GM12878 (cell line): ENCODE measurements around the gene CDC42SE2. TPM values are rescaled to one million over a fixed set of nuclear protein-coding genes. Genes with fewer than 3 reads are reported as not detected.
A peak's percentile ranks its signal among the peaks of the same experiment; 100 is the strongest.

Experiments used
- ATAC-seq: fragments of 200-7000 bp; cut with Tn5 transposase; 3 replicates; pipeline ENCODE4 v1.9.1; 2020; ENCODE audit warnings: mild to moderate bottlenecking, moderate library complexity
- BruUV-seq: library from RNA; stranded (reverse); fragments of 400-500 nt; replicated peaks from 2 replicates; lab custom pipeline; 2021; lab: Mats Ljungman, UMichigan
- CTCF ChIA-PET: fragments of 300-600 bp; sonication (Branson Sonifier 250); formaldehyde crosslinking; extraction: SDS; loops from one replicate; lab custom pipeline; 2021; ENCODE audit warnings: inconsistent platforms; lab: Yijun Ruan, JAX
- POLR2A ChIA-PET: fragments of 350-600 bp; formaldehyde crosslinking; extraction: SDS; loops from one replicate; lab custom pipeline; 2021; ENCODE audit warnings: inconsistent platforms; lab: Charles Lee
- RAD21 ChIA-PET: fragments of 300-600 bp; sonication (Branson Sonifier 250); formaldehyde crosslinking; loops from one replicate; lab custom pipeline; 2023; ENCODE audit warnings: antibody characterized with exemption; ENCODE audit not compliant: unreplicated experiment; lab: Charles Lee
- SMC1A ChIA-PET: fragments of 300-600 bp; sonication (Branson Sonifier 250); formaldehyde crosslinking; loops from one replicate; lab custom pipeline; 2023; ENCODE audit not compliant: unreplicated experiment, uncharacterized antibody; lab: Charles Lee
- DNase-seq: peaks from one replicate; pipeline ENCODE4 v3.0.0-alpha.2; 2011; ENCODE audit warnings: low read depth, low spot score
- FAIRE-seq: peaks from 3 replicates; lab custom pipeline; 2011; peaks lifted over from hg19 to GRCh38; lab: Jason Lieb, UNC
- H2AFZ ChIP-seq: 2 replicates; pipeline ENCODE4 v1.6.0; 2011; ENCODE audit warnings: low read depth, low read length, control low read depth; ENCODE audit not compliant: control insufficient read depth
- H3K27ac ChIP-seq: 2 replicates; pipeline ENCODE4 v1.5.1; 2011; ENCODE audit warnings: control low read depth; ENCODE audit not compliant: control insufficient read depth, insufficient read depth
- H3K27me3 ChIP-seq, 2 experiments: replicated peaks in 1 of 2; 2 replicates each; pipeline versions ENCODE4 v1.6.0 to v1.6.1; 2011; ENCODE audit warnings: low read length in 1 of 2; ENCODE audit not compliant: control insufficient read depth in 2 of 2, insufficient read depth in 2 of 2
- H3K36me3 ChIP-seq, 2 experiments: 2 replicates each; pipeline ENCODE4 v1.5.1; 2011; ENCODE audit warnings: low read length in 1 of 2; ENCODE audit not compliant: control insufficient read depth in 2 of 2, insufficient read depth in 2 of 2
- H3K4me1 ChIP-seq: 2 replicates; pipeline ENCODE4 v1.6.1; 2011; ENCODE audit warnings: mild to moderate bottlenecking, low read length, moderate library complexity, mixed read lengths; ENCODE audit not compliant: control insufficient read depth, insufficient read depth
- H3K4me2 ChIP-seq: 2 replicates; pipeline ENCODE4 v1.6.0; 2011; ENCODE audit warnings: control low read depth; ENCODE audit not compliant: control insufficient read depth, insufficient read depth
- H3K4me3 ChIP-seq: fragments of 200-600 bp; sonication (generic); 2 replicates; pipeline ENCODE4 v1.5.1; 2016
- H3K79me2 ChIP-seq: 2 replicates; pipeline ENCODE4 v1.6.0; 2011; ENCODE audit warnings: low read length; ENCODE audit not compliant: control insufficient read depth, insufficient read depth
- H3K9ac ChIP-seq: 2 replicates; pipeline ENCODE4 v1.8.0; 2011; ENCODE audit warnings: low read length, control low read depth, mixed read lengths; ENCODE audit not compliant: control insufficient read depth, insufficient read depth
- H3K9me3 ChIP-seq: replicated peaks from 3 replicates; pipeline ENCODE4 v1.5.1; 2011; ENCODE audit warnings: mild to moderate bottlenecking, low read length; ENCODE audit not compliant: control insufficient read depth, insufficient read depth
- H4K20me1 ChIP-seq: 2 replicates; pipeline ENCODE4 v1.6.0; 2011; ENCODE audit not compliant: control insufficient read depth, insufficient read depth
- ASH2L ChIP-seq: fragments of 300-600, 200-600 bp; sonication (generic); IDR thresholded peaks from 2 replicates; pipeline ENCODE4 v1.6.1; 2017; ENCODE audit warnings: low read depth, mild to moderate bottlenecking, borderline replicate concordance
- DPF2 ChIP-seq: fragments of 450-650 bp; IDR thresholded peaks from 2 replicates; pipeline ENCODE4 v1.6.1; 2017; ENCODE audit warnings: mild to moderate bottlenecking
- ESRRA ChIP-seq: IDR thresholded peaks from 2 replicates; pipeline ENCODE4 v1.6.1; 2012; ENCODE audit warnings: mild to moderate bottlenecking, low read length, improper control_type of control experiment
- FOS ChIP-seq: IDR thresholded peaks from 3 replicates; pipeline ENCODE4 v1.6.1; 2011; ENCODE audit warnings: borderline replicate concordance; ENCODE audit not compliant: insufficient read length; ENCODE audit errors: extremely low read depth
- FOXK2 ChIP-seq: fragments of 450-650 bp; IDR thresholded peaks from 2 replicates; pipeline ENCODE4 v1.6.1; 2017; ENCODE audit warnings: mild to moderate bottlenecking, moderate library complexity
- HDGF ChIP-seq: fragments of 450-650 bp; IDR thresholded peaks from 2 replicates; pipeline ENCODE4 v1.6.1; 2016; ENCODE audit warnings: antibody characterized with exemption
- LARP7 ChIP-seq: fragments of 450-650 bp; IDR thresholded peaks from 2 replicates; pipeline ENCODE4 v1.6.1; 2017; ENCODE audit warnings: mild to moderate bottlenecking
- MEF2A ChIP-seq: IDR thresholded peaks from 2 replicates; pipeline ENCODE4 v1.6.1; 2011; ENCODE audit warnings: low read depth, mild to moderate bottlenecking, low read length, moderate library complexity; ENCODE audit not compliant: insufficient read depth
- NBN ChIP-seq: fragments of 450-650 bp; IDR thresholded peaks from 2 replicates; pipeline ENCODE4 v1.6.1; 2016
- NFYB ChIP-seq: IDR thresholded peaks from 2 replicates; pipeline ENCODE4 v1.6.1; 2011; ENCODE audit warnings: low read depth, mild to moderate bottlenecking, low read length, improper control_type of control experiment, moderate library complexity; ENCODE audit not compliant: insufficient read depth
- NKRF ChIP-seq: fragments of 450-650 bp; conservative IDR thresholded peaks from 2 replicates; pipeline ENCODE4 v1.6.1; 2017; ENCODE audit warnings: mild to moderate bottlenecking, moderate library complexity
- RUNX3 ChIP-seq: IDR thresholded peaks from 2 replicates; pipeline ENCODE4 v1.6.1; 2012; ENCODE audit warnings: low read length, inconsistent platforms
- STAT1 ChIP-seq: fragments of 450-650 bp; conservative IDR thresholded peaks from 2 replicates; pipeline ENCODE4 v1.6.1; 2014; ENCODE audit warnings: antibody characterized with exemption, mild to moderate bottlenecking
- ZNF274 ChIP-seq: IDR thresholded peaks from one replicate; pipeline ENCODE4 v1.8.0; 2011; ENCODE audit not compliant: insufficient read length, insufficient read depth
- WGBS: methylation state at CpG from one replicate; pipeline ENCODE4 v1.1.6; 2016; ENCODE audit warnings: low lambda C conversion rate; ENCODE audit not compliant: insufficient replicate concordance, insufficient coverage; ENCODE audit errors: missing lambda C conversion rate; 5-methylcytosine and 5-hydroxymethylcytosine counted together
- in situ Hi-C: fragments of 300-500 bp; cut with MboI; formaldehyde crosslinking; loops from 9 replicates; pipeline ENCODE4 v1.14.3; 2018; ENCODE audit warnings: mixed read lengths
- intact Hi-C: fragments of 100-400 bp; cut with micrococcal nuclease; formaldehyde crosslinking; loops from one replicate; pipeline ENCODE4 v1.14.2; 2022; ENCODE audit not compliant: unreplicated experiment
- polyA plus RNA-seq, 11 experiments: library from polyadenylated mRNA; depleted of rRNA in 4 of 11; unstranded in 6 of 11; stranded (reverse) in 5 of 11; fragments of >200 nt; fragmentation: Nextera tagmentation in 4 of 11; fragmentation: Illumina TruSeq in 1 of 11; extraction: Ambion mirVana in 4 of 11; extraction: Trizol in 1 of 11; gene quantifications; 1 replicate in 1 of 11; 2 replicates in 10 of 11; pipeline versions ENCODE4 v1.2.1 to v1.2.3, GENCODE V29; 2011 to 2016; ENCODE audit warnings: inconsistent platforms in 2 of 11, missing spikeins in 2 of 11, low read depth in 1 of 11
- total RNA-seq, 4 experiments: library from RNA; depleted of rRNA in 3 of 4; stranded (reverse); fragments of >200 nt in 3 of 4; fragmentation: Illumina TruSeq in 1 of 4; extraction: Trizol in 1 of 4; gene quantifications; 2 replicates each; pipeline versions ENCODE4 v1.2.1 to v1.2.3, GENCODE V29; 2013 to 2021

CDC42SE2 gene
- total and polyA plus RNA-seq, 10 of the 15 experiments (the other 5 are each of a cell fraction or from before 2014, with no cell fraction given): 57.0 to 148 (median 80.3) TPM

GRCh38 chr5:131217791-131218190 is 46.1 kb upstream of the CDC42SE2 start:
- Histone ChIP-seq H3K27me3 (no peaks in the 10 kb centered on the region), H4K20me1 (no peaks in the 10 kb centered on the region), H3K36me3 (no peaks in the 10 kb centered on the region), H3K79me2 (peaks cover 99% of the 10 kb centered on the region), H2AFZ (no peak overlapping the region), H3K4me1 (peaks cover 17% of the 10 kb centered on the region; the same call in 1 of the 2 replicates), H3K4me3 (no peak overlapping the region), H3K27ac (peak overlapping the region; percentile 16), H3K9ac (no peak overlapping the region), H3K4me2 (peak overlapping the region; percentile 56), H3K9me3 (no peaks in the 10 kb centered on the region)
- no peak for ATAC-seq
- peak; percentile 24; the same call in 1 of the 2 replicates for TF ChIP-seq HDGF
- no peak for TF ChIP-seq LARP7
- SMC1A ChIA-PET: interaction anchor here (0.6 to 26.7 kb wide), 3 partner anchors 9 to 64 kb away, joined by 3 to 1218 read pairs (median 3); partner anchors contain the start of gene CDC42SE2
- CTCF ChIA-PET: no interaction called here
- DNase-seq: no peak
- POLR2A ChIA-PET: interaction anchor here (0.7 to 19.3 kb wide), 5 partner anchors 11 to 298 kb away, joined by 3 to 309 read pairs (median 9); partner anchors contain the start of gene CDC42SE2
- RAD21 ChIA-PET: interaction anchor here (1.2 to 10.4 kb wide), 4 partner anchors 36 to 53 kb away, joined by 4 to 161 read pairs (median 5); partner anchors contain the start of gene HINT1
- intact Hi-C loops: no loop called here
- in situ Hi-C loops: no loop called here
- no TSS peak for BruUV-seq
- WGBS: 99% methylated on average over 4 of the region's 4 CpGs
- FAIRE-seq: no peak

GRCh38 chr5:131218392-131218791 is 45.5 kb upstream of the CDC42SE2 start:
- Histone ChIP-seq H3K27ac (peak overlapping the region; percentile 32; the same call in 1 of the 2 replicates), H3K27me3 (no peaks in the 10 kb centered on the region), H3K36me3 (no peaks in the 10 kb centered on the region), H3K4me2 (peak overlapping the region; percentile 56), H4K20me1 (no peaks in the 10 kb centered on the region), H2AFZ (no peak overlapping the region), H3K9ac (no peak overlapping the region), H3K9me3 (no peaks in the 10 kb centered on the region), H3K79me2 (peaks cover 99% of the 10 kb centered on the region), H3K4me1 (peaks cover 17% of the 10 kb centered on the region; the same call in 1 of the 2 replicates), H3K4me3 (0 out of 2 replicates have a peak overlapping the region, but pooled peaks have one; percentile 12)
- intact Hi-C loops: no loop called here
- DNase-seq (no peak), ATAC-seq (peak; percentile 61), FAIRE-seq (no peak)
- ChIA-PET RAD21 (interaction anchor here (1.2 to 10.4 kb wide), 4 partner anchors 35 to 53 kb away, joined by 4 to 161 read pairs (median 5); partner anchors contain the start of gene HINT1), POLR2A (interaction anchor here (1.0 to 19.3 kb wide), 5 partner anchors 9 to 45 kb away, joined by 3 to 309 read pairs (median 4); partner anchors contain the start of gene CDC42SE2), SMC1A (interaction anchor here (0.6 to 26.7 kb wide), 2 partner anchors 44 to 64 kb away, joined by 3 to 1218 read pairs; partner anchors contain the start of gene CDC42SE2), CTCF (interaction anchor here (8.7 kb wide), 1 partner anchor 44 kb away, joined by 65 read pairs; the partner anchor contains the start of gene CDC42SE2)
- no TSS peak for BruUV-seq
- in situ Hi-C loops: no loop called here
- WGBS: 3% methylated on average over 4 of the region's 4 CpGs
- peak; percentile 23; the same call in 1 of the 2 replicates for TF ChIP-seq RUNX3
- no peak for TF ChIP-seq STAT1
- TF ChIP-seq HDGF: no peak
- TF ChIP-seq FOXK2: no peak
- TF ChIP-seq DPF2: peak; percentile 28; the same call in 1 of the 2 replicates
- TF ChIP-seq NFYB: no peak
- TF ChIP-seq NBN: no peak
- no peak for TF ChIP-seq MEF2A
- no peak for TF ChIP-seq ESRRA
- no peak for TF ChIP-seq ZNF274
- TF ChIP-seq NKRF: no peak
- TF ChIP-seq FOS: no peak
- TF ChIP-seq ASH2L: no peak
